Hepatocyte (in vitro differentiated cells): Measurements from ENCODE around the gene MVD. TPM values are rescaled to one million over a fixed set of nuclear protein-coding genes. Genes with fewer than 3 reads are reported as not detected.
A peak's percentile ranks its signal among the peaks of the same experiment; 100 is the strongest.

Experiments
- DNase-seq: peaks from one replicate; pipeline ENCODE4 v3.0.0-alpha.2; 2016; ENCODE audit warnings: low spot score
- H2AFZ ChIP-seq: fragments of 200-600 bp; sonication (generic); 2 replicates; pipeline ENCODE4 v1.6.0; 2016; ENCODE audit warnings: antibody characterized with exemption, mild to moderate bottlenecking
- H3K27ac ChIP-seq: fragments of 200-600 bp; sonication (generic); 2 replicates; pipeline ENCODE4 v1.5.1; 2016; ENCODE audit warnings: mild to moderate bottlenecking
- H3K27me3 ChIP-seq: fragments of 200-600 bp; sonication (generic); 2 replicates; pipeline ENCODE4 v1.6.1; 2016
- H3K36me3 ChIP-seq: fragments of 200-600 bp; sonication (generic); replicated peaks from 2 replicates; pipeline ENCODE4 v1.5.1; 2016; ENCODE audit warnings: low read depth; ENCODE audit not compliant: insufficient read depth
- H3K4me1 ChIP-seq: fragments of 200-600 bp; sonication (generic); 2 replicates; pipeline ENCODE4 v1.5.1; 2016; ENCODE audit warnings: mild to moderate bottlenecking, moderate library complexity; ENCODE audit not compliant: insufficient read depth
- H3K4me2 ChIP-seq: fragments of 200-600 bp; sonication (generic); 2 replicates; pipeline ENCODE4 v1.6.0; 2016
- H3K4me3 ChIP-seq: fragments of 200-600 bp; sonication (generic); 2 replicates; pipeline ENCODE4 v1.5.1; 2016; ENCODE audit warnings: mild to moderate bottlenecking
- H3K79me2 ChIP-seq: fragments of 200-600 bp; sonication (generic); 2 replicates; pipeline ENCODE4 v1.6.0; 2017; ENCODE audit warnings: mild to moderate bottlenecking
- H3K9me2 ChIP-seq: fragments of 200-600 bp; sonication (generic); replicated peaks from 2 replicates; pipeline ENCODE4 v1.6.0; 2017; ENCODE audit warnings: mild to moderate bottlenecking; ENCODE audit not compliant: insufficient read depth
- H3K9me3 ChIP-seq: fragments of 200-600 bp; sonication (generic); 2 replicates; pipeline ENCODE4 v1.5.1; 2016; ENCODE audit warnings: low read depth, mild to moderate bottlenecking
- H4K20me1 ChIP-seq: fragments of 200-600 bp; sonication (generic); 2 replicates; pipeline ENCODE4 v1.6.0; 2016; ENCODE audit warnings: mild to moderate bottlenecking; ENCODE audit not compliant: insufficient read depth, poor library complexity, severe bottlenecking
- EZH2 ChIP-seq: fragments of 200-600 bp; sonication (generic); IDR thresholded peaks from 2 replicates; pipeline ENCODE4 v1.6.1; 2016; ENCODE audit warnings: antibody characterized with exemption, mild to moderate bottlenecking, borderline replicate concordance
- EZH2phosphoT487 ChIP-seq: fragments of 200-600 bp; sonication (generic); IDR thresholded peaks from one replicate; pipeline ENCODE4 v1.6.1; 2018; ENCODE audit warnings: antibody characterized with exemption, mild to moderate bottlenecking, low read depth, moderate library complexity; ENCODE audit not compliant: unreplicated experiment, severe bottlenecking
- WGBS: methylation state at CpG from one replicate; pipeline ENCODE4 v1.1.6; 2016; ENCODE audit warnings: low lambda C conversion rate; ENCODE audit errors: missing lambda C conversion rate; 5-methylcytosine and 5-hydroxymethylcytosine counted together
- polyA plus RNA-seq: library from polyadenylated mRNA; unstranded; fragments of >200 nt; fragmentation: Nextera tagmentation; extraction: Ambion mirVana; gene quantifications from 2 replicates; pipeline ENCODE4 v1.2.1, GENCODE V29; 2016
- total RNA-seq: library from RNA; depleted of rRNA; stranded (reverse); fragments of >200 nt; gene quantifications from 2 replicates; pipeline ENCODE4 v1.2.3, GENCODE V29; 2014
- TF ChIP-seq, protein P1 (sequence below): fragments of 200-600 bp; sonication (generic); IDR thresholded peaks from 2 replicates; pipeline ENCODE4 v1.5.1; 2016; ENCODE audit warnings: antibody characterized with exemption, mild to moderate bottlenecking; ENCODE audit not compliant: poor library complexity

MVD gene
- total RNA-seq: 71.9 and 78.6 TPM in 2 replicates
- 142 and 152 TPM in 2 replicates for polyA plus RNA-seq

DNA sequence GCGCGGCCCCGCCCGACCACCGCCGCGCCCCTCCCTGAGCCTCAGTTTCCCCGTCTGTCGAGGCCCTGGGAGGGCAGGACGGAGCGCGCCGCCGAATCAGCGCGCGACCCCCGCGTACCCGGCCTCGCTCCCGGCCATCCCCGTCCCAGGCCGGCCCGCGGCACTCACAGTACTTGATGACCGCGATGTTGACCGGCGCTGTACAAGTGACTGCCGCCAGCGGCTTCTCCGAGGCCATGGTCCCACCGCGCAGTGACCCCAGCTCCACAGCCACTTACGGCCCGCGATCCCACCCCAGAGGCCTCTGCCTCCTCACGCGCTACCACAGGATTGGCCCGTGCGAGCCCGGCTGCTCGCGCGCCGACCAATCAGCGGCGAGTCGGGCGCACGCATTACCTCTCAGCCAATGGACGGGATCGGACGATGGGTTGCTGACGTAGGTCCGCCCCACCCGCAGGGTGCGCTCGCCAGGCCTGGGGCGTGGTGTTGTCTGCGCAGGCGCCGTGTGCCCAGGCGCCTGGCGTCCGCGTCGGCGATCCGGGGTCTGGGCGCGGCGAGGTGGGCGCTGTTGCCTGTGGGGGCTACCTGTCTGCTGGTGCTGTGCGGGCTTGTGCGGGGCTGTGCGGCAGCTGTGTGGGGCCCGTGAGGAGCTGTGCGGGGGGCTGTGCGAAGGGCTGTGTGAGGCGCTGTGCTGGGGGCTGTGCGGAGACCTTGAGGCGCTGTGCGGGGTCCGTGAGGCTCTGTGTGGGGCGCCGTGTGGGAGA lies at the start of gene MVD:
Gene MVD (minus strand): TSS at position 249 of the 764 bp plus-strand sequence. CDS start 11 bp downstream, at position 238.
- peak; percentile 99 for DNase-seq
- peaks cover 20% of the 10 kb centered on the region for H3K4me1 ChIP-seq
- peak within 1 kb of the TSS; percentile 53 for H2AFZ ChIP-seq
- 1% methylated on average over 63 of the region's 88 CpGs for WGBS
- H3K4me3 ChIP-seq: peak within 1 kb of the TSS; percentile 60
- H3K9me3 ChIP-seq: no peaks in the 10 kb centered on the region
- peak within 1 kb of the TSS; percentile 84 for H3K27ac ChIP-seq
- H4K20me1 ChIP-seq: peaks cover 33% of the 10 kb centered on the region
- no peaks in the 10 kb centered on the region for H3K27me3 ChIP-seq
- TF ChIP-seq EZH2: no peak
- TF ChIP-seq, protein P1, sequence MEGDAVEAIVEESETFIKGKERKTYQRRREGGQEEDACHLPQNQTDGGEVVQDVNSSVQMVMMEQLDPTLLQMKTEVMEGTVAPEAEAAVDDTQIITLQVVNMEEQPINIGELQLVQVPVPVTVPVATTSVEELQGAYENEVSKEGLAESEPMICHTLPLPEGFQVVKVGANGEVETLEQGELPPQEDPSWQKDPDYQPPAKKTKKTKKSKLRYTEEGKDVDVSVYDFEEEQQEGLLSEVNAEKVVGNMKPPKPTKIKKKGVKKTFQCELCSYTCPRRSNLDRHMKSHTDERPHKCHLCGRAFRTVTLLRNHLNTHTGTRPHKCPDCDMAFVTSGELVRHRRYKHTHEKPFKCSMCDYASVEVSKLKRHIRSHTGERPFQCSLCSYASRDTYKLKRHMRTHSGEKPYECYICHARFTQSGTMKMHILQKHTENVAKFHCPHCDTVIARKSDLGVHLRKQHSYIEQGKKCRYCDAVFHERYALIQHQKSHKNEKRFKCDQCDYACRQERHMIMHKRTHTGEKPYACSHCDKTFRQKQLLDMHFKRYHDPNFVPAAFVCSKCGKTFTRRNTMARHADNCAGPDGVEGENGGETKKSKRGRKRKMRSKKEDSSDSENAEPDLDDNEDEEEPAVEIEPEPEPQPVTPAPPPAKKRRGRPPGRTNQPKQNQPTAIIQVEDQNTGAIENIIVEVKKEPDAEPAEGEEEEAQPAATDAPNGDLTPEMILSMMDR: peak; percentile 20
- H3K36me3 ChIP-seq: no peaks in the 10 kb centered on the region
- peak within 1 kb of the TSS; percentile 100 for H3K4me2 ChIP-seq
- H3K79me2 ChIP-seq: peaks cover 59% of the 10 kb centered on the region
- no peaks in the 10 kb centered on the region for H3K9me2 ChIP-seq

DNA sequence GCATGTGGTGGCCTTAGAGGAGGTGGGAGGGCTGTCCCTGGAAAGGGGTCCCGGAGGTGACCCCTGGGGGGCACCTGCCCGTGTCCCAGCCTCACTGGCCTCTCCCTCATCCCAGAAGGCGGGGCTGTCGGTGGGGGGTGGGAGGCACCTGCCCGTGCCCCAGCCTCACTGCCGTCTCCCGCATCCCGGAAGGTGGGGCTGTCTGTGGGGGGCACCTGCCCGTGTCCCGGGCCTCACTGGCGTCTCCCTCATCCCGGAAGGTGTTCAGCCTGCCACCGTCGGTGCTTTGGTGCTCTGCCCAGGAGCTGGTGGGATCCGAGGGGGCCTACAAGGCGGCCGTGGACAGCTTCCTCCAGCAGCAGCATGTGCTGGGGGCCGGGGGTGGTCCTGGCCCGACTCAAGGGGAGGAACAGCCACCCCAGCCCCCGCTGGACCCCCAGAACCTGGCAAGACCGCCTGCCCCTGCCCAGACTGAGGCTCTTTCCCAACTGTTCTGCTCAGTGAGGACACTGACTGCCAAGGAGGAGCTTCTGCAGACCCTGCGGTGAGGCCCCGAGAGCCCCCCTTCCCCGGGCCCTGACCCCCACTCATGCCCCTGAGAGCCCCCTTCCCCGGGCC lies 49.6 kb upstream of the MVD start:
- 89% methylated on average over 17 of the region's 25 CpGs for WGBS

GRCh38 chr16:88711750-88712340 lies 49.0 kb upstream of the MVD start:
- H2AFZ ChIP-seq: no peak overlapping the region
- peaks cover 4% of the 10 kb centered on the region for H3K4me1 ChIP-seq
- H3K9me3 ChIP-seq: no peaks in the 10 kb centered on the region
- TF ChIP-seq, protein P1: no peak
- no peak for TF ChIP-seq EZH2
- TF ChIP-seq EZH2phosphoT487: no peak
- WGBS: 91% methylated on average over 17 of the region's 18 CpGs
- H3K9me2 ChIP-seq: no peaks in the 10 kb centered on the region
- no peaks in the 10 kb centered on the region for H3K36me3 ChIP-seq
- no peak for DNase-seq
- no peaks in the 10 kb centered on the region for H4K20me1 ChIP-seq
- no peak overlapping the region for H3K4me2 ChIP-seq
- H3K4me3 ChIP-seq: no peak overlapping the region
- H3K27me3 ChIP-seq: no peaks in the 10 kb centered on the region
- H3K79me2 ChIP-seq: peaks cover 17% of the 10 kb centered on the region
- no peak overlapping the region for H3K27ac ChIP-seq

More for the DNA sequence above, 49.6 kb upstream of the MVD start:
- TF ChIP-seq, protein P1: no peak
- TF ChIP-seq EZH2 (no peak), EZH2phosphoT487 (no peak)
- Histone ChIP-seq H3K27ac (no peak overlapping the region), H4K20me1 (no peaks in the 10 kb centered on the region), H2AFZ (no peak overlapping the region), H3K9me3 (no peaks in the 10 kb centered on the region), H3K4me3 (no peak overlapping the region), H3K4me1 (no peaks in the 10 kb centered on the region), H3K4me2 (no peak overlapping the region), H3K9me2 (no peaks in the 10 kb centered on the region), H3K27me3 (no peaks in the 10 kb centered on the region), H3K79me2 (peaks cover 11% of the 10 kb centered on the region), H3K36me3 (no peaks in the 10 kb centered on the region)
- no peak for DNase-seq
